ENCODE data around the gene TYROBP. TPM values are rescaled to one million over a fixed set of nuclear protein-coding genes. Genes with fewer than 3 reads are reported as not detected.

TYROBP gene
- total and polyA plus RNA-seq, 4 donors: 17.0 to 1,276 (median 417) TPM

DNA sequence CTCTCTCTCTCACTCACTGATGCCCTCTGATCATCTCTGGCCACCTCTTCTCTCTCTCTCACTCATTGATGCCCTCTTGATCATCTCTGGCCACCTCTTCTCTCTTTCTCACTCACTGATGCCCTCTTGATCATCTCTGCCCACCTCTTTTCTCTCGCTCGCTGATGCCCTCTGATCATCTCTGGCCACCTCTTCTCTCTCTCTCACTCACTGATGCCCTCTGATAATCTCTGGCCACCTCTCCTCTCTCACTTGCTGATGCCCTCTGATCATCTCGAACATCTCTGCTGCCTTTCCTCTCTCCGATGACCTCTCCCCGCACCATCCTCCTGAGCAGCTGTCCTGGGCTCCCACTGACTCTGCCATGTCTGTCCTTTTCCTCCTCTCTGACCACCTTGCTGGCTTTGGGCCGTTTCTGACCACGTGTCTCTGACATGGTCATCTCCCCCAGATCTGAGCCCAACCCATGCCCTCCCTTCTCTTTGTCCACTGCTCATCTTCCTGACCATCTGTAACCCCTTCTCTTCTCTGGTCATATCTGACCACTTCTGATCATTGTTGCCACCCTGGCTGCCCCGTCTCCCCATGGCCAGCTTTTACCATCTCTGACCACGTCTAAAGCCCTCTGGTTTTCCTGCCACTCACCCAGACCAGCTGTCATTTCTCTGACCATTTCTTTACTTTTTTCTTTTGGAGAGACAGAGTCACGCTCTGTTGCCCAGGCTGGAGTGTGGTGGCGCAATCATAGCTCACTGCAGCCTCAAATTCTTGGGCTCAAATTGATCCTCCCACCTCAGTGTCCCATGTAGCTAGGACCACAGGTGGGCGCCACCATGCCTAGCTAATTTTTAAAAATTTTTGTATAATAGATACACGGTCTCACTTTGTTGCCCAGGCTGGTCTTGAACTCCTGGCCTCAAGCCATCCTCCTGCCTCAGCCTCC lies 30.5 kb upstream of the TYROBP start:
- Histone ChIP-seq H3K27me3 (ENCODE audit: control insufficient read depth in 3 of 3, insufficient read depth in 3 of 3, low read length in 2 of 3) (no peaks in the 10 kb centered on the region), H3K36me3 (ENCODE audit: control insufficient read depth in 4 of 4, insufficient read depth in 4 of 4, low read length in 4 of 4) (peaks cover 0 to 23% (median 5%) of the 10 kb centered on the region in 4 donors), H3K27ac (ENCODE audit: low read depth in 1 of 2, low read length in 1 of 2) (no peak overlapping the region), H3K4me1 (ENCODE audit: control insufficient read depth in 5 of 5, insufficient read depth in 5 of 5, low read length in 5 of 5) (peaks cover 5 to 29% (median 5%) of the 10 kb centered on the region in 5 donors), H3K9me3 (ENCODE audit: control insufficient read depth in 4 of 4, insufficient read depth in 3 of 4, low read length in 3 of 4) (no peaks in the 10 kb centered on the region), H3K9ac (ENCODE audit: insufficient read depth in 1 of 2, low read length in 2 of 2) (no peak overlapping the region), H3K4me3 (no peak overlapping the region)
- WGBS, 2 donors: 82 to 90% methylated on average over 13 of the region's 13 CpGs
- DNase-seq (no peak), ATAC-seq (ENCODE audit: insufficient read depth, low FRiP score) (no peak)
- TF ChIP-seq, protein P1, sequence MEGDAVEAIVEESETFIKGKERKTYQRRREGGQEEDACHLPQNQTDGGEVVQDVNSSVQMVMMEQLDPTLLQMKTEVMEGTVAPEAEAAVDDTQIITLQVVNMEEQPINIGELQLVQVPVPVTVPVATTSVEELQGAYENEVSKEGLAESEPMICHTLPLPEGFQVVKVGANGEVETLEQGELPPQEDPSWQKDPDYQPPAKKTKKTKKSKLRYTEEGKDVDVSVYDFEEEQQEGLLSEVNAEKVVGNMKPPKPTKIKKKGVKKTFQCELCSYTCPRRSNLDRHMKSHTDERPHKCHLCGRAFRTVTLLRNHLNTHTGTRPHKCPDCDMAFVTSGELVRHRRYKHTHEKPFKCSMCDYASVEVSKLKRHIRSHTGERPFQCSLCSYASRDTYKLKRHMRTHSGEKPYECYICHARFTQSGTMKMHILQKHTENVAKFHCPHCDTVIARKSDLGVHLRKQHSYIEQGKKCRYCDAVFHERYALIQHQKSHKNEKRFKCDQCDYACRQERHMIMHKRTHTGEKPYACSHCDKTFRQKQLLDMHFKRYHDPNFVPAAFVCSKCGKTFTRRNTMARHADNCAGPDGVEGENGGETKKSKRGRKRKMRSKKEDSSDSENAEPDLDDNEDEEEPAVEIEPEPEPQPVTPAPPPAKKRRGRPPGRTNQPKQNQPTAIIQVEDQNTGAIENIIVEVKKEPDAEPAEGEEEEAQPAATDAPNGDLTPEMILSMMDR (IDR thresholded peaks at IDR 0.05; ENCODE audit: control extremely low read depth, extremely low read depth): no peak

DNA sequence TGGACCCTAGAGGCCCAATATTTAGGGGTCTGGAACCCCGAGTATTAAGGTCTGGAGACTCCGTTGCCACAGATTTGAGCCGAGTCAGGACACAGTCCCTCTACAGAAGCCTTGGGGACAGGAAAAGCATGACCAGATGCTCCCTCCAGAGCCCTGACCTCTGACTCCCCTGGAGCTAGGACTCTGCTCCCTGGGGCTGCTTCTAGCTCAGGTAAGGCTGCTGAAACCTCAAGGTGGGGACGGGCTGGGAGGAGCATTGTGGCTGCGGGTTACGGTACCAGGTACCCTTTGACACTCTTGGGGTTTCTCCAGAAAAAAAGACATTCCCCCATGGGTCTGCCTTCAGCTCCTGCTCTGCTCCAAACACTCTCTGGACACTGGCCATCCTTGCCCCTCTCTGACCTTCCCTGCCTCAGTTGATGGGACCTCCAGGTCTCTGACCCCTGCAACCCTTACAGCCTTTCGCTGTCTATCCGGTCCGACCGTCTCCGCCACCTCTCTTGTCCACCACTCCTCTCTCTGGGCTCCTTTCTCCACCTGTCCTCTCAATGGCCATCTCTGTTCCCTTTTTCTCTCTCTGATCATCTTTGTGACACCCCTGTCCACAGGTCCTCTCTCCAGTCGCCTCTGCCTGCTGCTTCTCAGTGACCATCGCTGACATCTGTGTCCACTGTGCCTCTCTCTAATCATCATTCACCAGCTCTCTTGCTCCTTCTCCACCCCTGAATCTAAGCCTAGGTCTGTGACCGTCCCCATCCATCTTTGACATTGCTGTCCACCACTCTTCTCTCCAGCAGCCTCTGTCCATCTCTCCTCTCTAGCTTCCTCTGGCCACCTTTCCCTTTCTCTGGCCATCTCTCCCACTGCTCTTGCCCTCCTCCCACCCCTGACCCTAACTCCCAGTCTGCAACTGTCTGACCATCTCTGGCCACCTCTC lies 29.5 kb upstream of the TYROBP start:
- WGBS, 2 donors: 51 to 69% methylated on average over 14 of the region's 14 CpGs
- Histone ChIP-seq H3K36me3 (ENCODE audit: control insufficient read depth in 4 of 4, insufficient read depth in 4 of 4, low read length in 4 of 4) (peaks cover 0 to 23% (median 5%) of the 10 kb centered on the region in 4 donors), H3K9ac (ENCODE audit: insufficient read depth in 1 of 2, low read length in 2 of 2) (peak overlapping the region in 1 of 2 donors; percentile 32), H3K27me3 (ENCODE audit: control insufficient read depth in 3 of 3, insufficient read depth in 3 of 3, low read length in 2 of 3) (no peaks in the 10 kb centered on the region), H3K4me1 (ENCODE audit: control insufficient read depth in 5 of 5, insufficient read depth in 5 of 5, low read length in 5 of 5) (peaks cover 5 to 29% (median 5%) of the 10 kb centered on the region in 5 donors), H3K4me3 (peak overlapping the region; percentile 53), H3K27ac (ENCODE audit: low read depth in 1 of 2, low read length in 1 of 2) (no peak overlapping the region), H3K9me3 (ENCODE audit: control insufficient read depth in 4 of 4, insufficient read depth in 3 of 4, low read length in 3 of 4) (no peaks in the 10 kb centered on the region)
- peak in 2 of 3 donors; percentile 2 to 8 for DNase-seq
- ATAC-seq (ENCODE audit: insufficient read depth, low FRiP score): no peak
- TF ChIP-seq, protein P1 (IDR thresholded peaks at IDR 0.05; ENCODE audit: control extremely low read depth, extremely low read depth): no peak

DNA sequence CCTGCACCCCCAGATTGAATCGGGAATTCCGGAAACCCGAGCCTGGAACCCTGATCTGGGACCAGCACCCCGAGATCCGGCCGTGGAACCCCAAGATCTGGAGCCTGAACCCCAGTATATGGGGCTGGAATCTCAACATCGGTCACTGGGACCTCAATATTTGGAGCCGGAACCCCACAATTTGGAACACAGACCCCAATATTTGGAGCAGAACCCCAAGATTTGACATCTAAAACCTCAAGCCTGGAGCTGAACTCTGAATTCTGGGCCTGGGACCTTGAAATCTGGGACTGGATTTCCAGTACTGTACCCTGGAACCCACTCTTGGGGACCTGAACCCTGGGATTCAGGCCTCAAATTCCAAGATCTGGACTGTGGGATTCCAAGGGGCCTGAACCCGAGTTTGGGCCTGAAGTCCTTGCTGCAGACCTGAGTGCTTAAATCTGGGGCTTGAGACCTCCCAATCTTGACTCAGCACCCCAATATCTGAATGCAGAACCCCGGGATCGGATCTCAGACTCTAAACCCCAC lies 28.7 kb upstream of the TYROBP start:
- Histone ChIP-seq H3K36me3 (ENCODE audit: control insufficient read depth in 4 of 4, insufficient read depth in 4 of 4, low read length in 4 of 4) (peaks cover 0 to 19% (median 3%) of the 10 kb centered on the region in 4 donors), H3K9ac (ENCODE audit: insufficient read depth in 1 of 2, low read length in 2 of 2) (peak overlapping the region in 1 of 2 donors; percentile 32), H3K9me3 (ENCODE audit: control insufficient read depth in 4 of 4, insufficient read depth in 3 of 4, low read length in 3 of 4) (no peaks in the 10 kb centered on the region), H3K4me1 (ENCODE audit: control insufficient read depth in 5 of 5, insufficient read depth in 5 of 5, low read length in 5 of 5) (peaks cover 5 to 29% (median 5%) of the 10 kb centered on the region in 5 donors), H3K27me3 (ENCODE audit: control insufficient read depth in 3 of 3, insufficient read depth in 3 of 3, low read length in 2 of 3) (no peaks in the 10 kb centered on the region), H3K27ac (ENCODE audit: low read depth in 1 of 2, low read length in 1 of 2) (peak overlapping the region; percentile 71 to 76), H3K4me3 (peak overlapping the region; percentile 53)
- ATAC-seq (ENCODE audit: insufficient read depth, low FRiP score): no peak
- peak in 1 of 3 donors; percentile 2 for DNase-seq
- TF ChIP-seq, protein P1 (IDR thresholded peaks at IDR 0.05; ENCODE audit: control extremely low read depth, extremely low read depth): no peak
- 26 to 31% methylated on average over 11 of the region's 11 CpGs for WGBS, 2 donors
